ENCODE data around the gene FUT6.
"Not testable (repeated sequence)": the region's sequence is repeated elsewhere in the genome, so short reads cannot be mapped to it uniquely, and the experiment has no call there.

DNA sequence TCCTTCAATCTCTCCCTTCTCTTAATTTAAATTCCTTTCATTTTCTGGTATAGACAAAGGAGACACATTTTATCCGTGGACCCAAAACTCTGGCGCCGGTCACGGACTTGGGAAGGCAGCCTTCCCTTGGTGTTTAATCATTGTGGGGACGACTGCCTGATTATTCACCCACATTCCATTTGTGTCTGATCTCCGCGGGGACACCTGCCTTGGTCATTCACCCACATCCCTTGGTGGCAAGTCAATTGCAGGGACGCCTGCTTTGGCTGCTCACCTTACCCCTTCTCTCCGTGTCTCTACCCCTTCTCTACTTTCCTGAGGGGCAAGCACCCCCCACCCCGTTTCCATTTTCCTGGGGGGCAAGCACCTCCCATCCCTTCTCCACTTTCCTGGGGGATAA lies 8.3 kb upstream of the FUT6 start:
- not testable (repeated sequence) for TF ChIP-seq EZH2 (IDR thresholded peaks at IDR 0.05; ENCODE audit: borderline replicate concordance, low read length); CTCF (IDR thresholded peaks at IDR 0.05; ENCODE audit: low read length)
